Stimulated activated CD8-positive, alpha-beta memory T cell treated with anti-CD3 and anti-CD28 coated beads, Interleukin-2, amount 100 ng/mL, for 1 hour (primary cell): ENCODE measurements around the gene KCND3.

Experiments
- DNase-seq, 2 donors: peaks; one replicate each; pipeline ENCODE4 v3.0.0-alpha.2; 2020; ENCODE audit warnings: low read depth in 2 of 2

The KCND3 gene

DNA sequence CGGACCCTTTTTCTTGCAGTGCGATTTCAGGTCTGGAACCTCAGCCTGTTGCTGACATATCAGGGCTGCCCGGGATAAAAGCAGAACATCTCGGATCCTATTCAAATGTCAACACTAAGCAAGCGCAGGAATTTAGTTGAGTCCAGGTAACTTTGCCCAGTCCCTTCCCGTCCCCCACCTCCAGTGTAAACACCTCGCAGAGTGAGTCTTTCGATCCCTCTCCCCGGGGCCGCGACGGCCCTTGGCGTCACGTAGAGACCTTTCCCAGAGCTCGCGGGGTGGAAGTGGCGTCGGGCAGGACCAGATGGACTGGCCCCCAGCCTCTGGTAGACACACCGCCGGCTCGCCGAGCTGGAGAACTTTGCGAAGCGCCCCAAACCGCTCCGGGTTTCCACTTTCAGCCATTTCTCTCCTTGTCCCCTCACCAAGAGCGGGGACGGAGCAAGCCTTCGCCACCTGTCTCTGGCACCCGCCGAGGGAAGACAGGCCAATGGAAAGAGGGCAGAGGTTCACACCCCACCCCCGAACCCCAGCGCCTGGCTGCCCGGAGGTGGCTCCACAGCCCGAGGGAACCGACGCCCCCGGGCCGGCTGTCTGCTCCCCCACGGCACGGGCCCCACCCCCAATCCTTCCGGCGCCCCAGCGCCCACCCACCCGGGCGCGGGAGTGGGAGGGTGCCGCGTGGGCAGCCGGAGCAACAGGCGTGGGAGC is 570 bp downstream of the KCND3 start:
- no peak for DNase-seq

DNA sequence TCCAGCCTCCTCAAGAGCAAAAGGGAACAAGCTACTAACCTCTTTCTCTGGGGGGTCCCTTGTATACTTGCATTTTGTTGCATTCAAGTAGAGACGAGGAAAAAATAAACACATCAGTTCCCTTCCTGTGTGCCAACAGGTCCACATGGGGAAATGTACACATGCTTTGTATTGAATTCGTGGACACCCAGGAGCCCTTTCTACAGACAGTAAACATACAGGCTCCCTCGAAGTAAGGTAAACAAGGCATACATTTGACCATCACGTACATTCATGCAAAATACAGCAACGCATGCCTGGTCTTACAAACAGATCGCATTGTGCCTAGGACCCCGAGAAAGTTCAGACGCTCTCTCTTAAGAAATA is 1.1 kb downstream of the KCND3 start:
- no peak for DNase-seq

DNA sequence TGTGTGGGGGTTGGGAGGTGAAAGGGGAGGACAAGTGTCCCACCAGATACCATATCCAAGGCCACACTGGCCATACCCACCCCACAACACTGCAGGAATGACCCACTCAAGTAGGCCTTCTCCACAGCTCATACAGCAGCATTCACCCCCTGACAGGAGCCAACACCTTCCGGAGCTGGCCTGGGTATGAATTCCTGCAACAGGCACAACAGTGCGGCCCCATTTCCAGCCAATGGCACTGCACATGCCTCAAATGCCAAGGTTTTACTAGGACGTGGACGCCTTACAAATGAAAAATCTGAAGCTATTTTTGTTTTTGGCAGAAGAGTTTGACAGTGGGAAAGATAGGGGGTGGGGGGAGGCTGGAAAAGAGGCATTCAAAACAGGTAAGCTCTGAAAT is 2.0 kb downstream of the KCND3 start:
- DNase-seq: no peak

DNA sequence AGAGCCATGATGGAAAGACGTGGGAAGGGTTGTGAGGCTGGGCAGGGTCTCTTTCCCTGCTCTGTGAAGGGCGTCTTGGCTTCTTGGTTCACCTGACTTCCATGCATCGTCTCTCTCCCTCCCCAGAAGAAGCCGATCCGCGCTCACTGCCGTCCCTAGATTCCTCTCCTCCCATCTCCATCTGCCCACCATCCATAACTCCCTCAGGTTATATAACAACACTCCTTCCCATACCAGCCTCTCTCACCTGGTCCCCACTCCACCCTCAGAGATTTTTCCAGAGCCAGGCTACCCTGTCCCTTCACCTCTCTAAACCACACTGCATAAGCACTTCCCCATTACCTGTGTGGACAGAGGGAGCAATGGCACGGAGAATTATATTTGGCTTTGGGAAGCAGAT is 6.0 kb downstream of the KCND3 start:
- DNase-seq: no peak

DNA sequence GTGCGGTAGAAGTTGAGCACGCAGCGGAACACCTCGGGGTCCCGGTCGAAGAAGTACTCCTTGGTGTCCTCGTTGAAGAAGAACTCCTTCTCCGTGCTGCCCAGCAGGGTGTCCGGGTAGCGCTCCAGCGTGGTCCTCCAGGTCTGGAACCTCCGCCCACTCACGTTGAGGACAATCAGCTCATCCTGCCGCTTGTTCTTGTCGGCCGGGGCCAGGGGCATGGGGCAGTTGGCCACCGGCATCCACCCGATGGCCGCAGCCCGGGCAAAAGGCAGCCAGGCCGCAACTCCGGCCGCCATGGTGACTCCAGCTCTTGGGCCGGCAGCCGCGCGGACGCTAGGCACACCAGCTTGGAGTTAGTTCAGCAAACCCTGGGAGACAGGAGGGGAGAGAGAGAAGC is 7.0 kb downstream of the KCND3 start:
- no peak for DNase-seq

DNA sequence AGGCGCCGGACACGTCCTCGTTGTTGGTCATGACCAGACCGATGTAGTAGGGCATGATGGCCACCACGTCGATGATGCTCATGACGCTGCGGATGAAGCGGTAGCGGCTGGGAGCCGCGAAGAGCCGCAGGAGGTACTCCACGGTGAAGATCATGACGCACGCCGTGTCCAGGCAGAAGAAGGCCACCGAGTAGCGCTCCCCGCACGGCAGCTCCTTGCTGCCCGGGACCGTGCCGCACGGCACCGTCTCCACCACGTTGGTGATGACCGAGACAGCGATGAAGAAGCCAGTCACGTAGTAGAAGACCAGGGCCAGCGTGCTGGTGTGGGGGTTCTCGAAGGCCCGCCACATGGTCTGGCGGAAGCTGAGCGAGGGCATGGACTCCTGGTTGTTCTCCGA is 7.6 kb downstream of the KCND3 start:
- no peak for DNase-seq

DNA sequence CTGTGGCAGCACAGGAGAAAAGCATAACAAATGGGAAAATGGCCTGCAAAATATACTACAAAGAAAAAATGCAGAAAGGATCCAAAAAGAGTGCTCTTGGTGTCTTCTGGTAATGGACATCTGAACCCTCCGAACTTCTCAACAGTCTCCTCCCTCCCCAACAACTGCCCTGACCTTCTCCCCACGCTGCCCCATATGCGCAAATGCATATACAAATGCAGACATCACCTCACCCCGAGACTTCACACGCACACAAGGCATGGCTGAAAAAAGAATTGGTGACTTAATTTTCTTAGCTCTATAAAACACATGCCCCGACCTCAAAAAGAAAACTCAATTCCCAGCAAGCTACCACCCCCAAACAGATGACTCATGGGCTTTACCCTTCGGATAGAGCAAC is 8.4 kb downstream of the KCND3 start:
- DNase-seq: no peak

DNA sequence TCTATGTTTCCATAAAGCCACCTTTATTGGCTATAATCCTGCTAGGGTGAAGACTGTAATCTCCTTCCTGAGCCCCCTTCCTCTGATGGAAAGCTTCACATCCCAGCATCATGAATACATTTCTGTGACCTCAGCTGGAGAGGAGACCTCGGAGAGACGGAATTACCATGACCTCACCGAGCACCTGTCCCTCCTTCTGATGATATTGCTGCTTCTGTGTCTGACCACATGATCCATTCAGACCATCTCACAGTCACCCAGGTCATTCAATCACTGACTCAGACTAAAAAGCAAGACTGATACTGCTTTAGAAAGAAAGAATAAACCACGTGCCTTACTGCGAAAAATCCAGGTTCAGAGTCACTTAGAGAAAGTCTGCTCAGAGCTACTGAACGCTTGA is 8.8 kb downstream of the KCND3 start:
- DNase-seq: no peak

DNA sequence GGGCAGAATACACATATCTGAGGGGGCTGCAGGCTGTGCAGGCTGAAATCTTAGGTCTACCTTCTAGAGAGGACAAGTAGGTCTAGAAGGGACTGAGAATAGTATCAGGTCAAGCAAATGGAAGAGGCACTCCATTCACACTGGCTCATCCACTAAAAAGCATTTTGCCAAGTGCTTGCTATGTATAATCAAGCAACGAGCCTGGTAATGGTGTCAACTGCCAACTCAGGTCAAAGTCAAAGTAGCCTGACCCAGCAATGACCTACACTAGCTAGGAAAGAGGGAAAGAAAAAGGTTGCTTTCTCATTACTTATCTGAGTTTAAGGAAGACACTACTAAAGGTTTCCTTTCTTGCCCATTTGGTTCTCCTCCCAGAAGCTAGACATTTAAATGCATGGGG is 10.8 kb downstream of the KCND3 start:
- DNase-seq: no peak

DNA sequence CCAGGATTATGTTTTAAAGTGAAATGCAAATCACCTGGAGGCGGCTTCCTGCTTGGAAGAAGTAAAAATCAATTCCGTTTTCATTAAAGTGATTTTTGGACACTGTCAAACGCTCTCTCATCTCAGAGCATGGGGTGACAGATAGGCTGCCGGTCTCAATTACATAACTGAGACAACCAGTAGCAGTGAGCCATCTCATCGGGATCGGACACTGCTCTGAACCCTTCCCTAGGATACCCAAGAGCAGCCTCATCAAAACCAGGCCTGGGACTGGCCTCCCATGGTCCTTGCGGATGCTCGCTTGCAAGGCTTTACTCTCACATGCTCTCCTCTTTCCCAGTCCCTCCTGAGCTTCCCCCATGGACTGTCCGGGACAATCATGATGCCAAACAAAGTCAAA is 12.1 kb downstream of the KCND3 start:
- DNase-seq: no peak

DNA sequence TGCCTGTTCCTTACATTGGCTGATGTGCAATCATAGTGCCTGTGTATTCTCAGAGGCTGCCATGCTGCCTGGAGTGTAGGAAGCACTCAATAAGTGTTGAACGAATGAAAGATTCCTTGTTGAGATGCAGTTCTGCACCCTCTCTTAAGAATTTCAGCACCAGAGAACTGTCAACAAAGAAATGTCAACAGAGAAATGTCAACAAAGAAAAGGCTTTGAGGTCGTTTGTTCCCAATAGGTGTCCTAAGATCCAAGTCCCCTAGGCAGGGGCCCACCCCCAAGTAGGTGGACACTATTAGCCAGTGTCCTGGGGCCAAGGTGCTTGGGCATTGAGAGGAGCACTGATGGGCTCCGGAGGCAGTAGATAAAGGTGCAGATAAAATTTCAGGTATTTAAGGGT is 12.6 kb downstream of the KCND3 start:
- no peak for DNase-seq

DNA sequence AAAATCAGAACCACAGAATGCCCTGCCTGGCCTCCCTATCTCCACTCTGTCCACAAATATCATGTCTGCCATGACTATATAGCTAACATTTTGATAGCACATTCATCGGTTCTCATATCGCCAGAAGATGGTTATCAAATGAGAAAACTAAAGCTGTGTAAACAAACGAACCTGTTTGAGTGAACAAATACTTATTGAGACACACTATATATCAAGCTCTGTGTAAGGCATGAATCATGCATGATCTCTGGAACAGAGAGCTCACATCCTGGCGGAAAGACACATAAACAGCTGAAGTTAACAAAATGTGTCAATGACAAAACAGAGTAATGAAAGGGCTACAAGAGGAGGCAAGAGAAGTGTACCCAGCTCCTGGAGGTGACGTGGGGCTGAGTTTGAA is 13.1 kb downstream of the KCND3 start:
- no peak for DNase-seq

DNA sequence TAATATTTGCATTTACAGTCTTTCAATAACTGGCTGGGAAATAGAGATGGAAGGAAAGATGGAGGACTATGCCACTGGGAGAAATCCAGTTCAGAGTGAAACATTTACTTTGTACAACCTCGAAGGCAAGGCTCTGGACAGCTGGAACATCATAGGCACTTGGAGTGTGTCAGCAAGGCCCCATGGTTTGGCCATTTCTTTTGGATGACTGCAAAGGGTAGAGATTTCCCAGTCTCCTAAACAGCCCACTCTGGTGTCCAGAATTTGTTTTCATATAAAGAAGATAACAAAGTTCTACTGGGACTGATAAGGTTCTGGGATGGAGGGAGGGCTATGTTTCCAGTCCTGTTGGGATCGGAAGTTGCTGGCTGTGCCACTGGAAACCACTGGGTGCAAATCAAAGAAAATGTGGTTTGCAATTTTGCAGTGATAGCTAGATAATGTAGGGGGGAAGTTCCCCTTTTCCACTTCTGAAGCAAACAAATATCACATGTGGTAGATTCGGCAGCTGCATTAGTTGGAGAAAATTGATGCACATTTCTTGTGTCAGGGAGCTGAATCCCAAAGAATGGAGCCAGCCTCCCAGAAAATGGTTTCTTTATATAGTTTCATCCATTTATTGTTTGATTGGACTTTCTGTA is 16.2 kb downstream of the KCND3 start:
- no peak for DNase-seq

DNA sequence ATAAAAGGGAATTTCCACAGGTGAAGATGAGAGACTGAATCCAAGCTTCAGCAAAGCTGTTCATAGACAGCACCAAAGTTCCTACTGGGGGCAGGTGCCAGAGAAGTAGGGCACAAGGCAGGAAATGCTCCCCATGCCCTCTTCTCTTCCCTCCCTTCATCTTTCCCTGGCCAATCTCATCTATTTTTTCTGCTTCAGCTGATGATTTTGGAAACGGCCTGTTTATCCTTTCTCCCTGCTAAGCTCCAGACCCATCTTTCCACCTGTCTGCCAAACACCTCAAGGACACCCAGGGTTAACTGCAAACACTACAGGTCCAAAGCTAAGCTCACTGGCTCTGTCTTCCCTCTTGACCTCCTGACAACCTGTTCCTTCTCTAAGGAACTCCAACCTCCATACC is 18.1 kb downstream of the KCND3 start:
- DNase-seq: no peak

DNA sequence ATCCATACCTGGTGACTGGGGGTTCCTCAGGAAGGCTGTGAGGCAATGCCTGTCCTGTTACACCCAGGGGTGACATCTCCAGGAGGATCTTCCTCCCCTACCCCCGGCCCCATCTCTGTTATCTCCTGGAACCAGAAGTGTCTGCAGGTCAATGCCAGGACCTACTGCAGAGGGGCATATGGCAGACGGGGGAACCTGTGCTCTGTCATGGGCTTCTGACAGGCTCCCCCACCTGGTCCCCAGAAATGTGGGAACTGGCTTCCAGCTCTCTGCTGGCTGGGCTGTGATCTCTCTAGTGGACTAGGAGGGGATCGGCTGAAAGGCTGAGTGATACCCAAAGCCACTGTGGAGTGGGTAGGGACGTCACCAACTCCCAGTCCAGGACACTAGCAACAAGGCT is 21.0 kb downstream of the KCND3 start:
- no peak for DNase-seq

DNA sequence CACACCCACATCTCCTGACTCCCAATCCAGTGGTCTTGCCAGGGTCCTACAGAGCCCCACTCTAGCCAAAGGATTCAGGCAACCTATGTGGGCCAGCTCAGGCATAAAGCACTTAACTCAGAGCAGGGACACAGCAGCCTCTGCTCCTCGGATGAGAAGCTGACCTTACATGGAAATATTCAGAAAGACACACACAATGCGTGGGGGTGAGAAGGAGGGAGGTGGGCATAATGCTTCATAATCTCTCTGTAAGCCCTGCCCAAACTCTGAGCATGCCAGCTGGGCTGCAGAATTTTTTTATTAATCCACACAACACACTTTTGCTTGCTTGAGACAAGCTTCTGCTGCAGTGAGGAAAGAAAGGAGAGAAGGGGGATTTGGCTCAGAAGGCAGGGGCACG is 21.6 kb downstream of the KCND3 start:
- no peak for DNase-seq

DNA sequence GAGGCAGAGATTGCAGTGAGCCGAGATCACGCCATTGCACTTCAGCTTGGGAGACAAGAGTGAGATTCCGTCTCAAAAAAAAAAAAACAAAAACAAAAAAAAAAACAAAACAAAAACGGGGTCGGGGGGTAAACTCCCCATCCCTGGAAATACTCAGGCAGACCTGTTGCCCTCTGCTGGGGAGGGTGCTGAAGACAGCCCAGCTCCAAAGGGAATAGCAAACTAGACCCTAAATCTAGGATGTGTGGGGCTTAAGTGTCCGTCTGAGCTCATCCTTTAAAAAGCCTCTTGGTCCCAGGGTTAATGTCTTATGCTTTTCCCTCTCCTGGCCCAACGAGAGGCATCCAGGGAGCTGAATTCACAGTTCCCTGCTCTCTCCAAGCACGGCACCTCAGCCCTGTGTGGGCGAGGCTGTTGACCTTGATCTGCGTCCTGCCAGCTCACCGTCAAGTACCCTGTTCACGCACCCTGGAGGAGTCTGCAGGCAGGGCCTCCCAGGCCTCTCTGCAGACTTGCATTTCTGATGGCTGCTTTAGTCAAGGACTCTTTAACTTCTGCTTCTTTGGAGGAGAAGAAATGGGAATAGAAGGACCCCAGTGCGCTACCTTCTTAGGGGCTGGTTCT is 22.3 kb downstream of the KCND3 start:
- DNase-seq: no peak

DNA sequence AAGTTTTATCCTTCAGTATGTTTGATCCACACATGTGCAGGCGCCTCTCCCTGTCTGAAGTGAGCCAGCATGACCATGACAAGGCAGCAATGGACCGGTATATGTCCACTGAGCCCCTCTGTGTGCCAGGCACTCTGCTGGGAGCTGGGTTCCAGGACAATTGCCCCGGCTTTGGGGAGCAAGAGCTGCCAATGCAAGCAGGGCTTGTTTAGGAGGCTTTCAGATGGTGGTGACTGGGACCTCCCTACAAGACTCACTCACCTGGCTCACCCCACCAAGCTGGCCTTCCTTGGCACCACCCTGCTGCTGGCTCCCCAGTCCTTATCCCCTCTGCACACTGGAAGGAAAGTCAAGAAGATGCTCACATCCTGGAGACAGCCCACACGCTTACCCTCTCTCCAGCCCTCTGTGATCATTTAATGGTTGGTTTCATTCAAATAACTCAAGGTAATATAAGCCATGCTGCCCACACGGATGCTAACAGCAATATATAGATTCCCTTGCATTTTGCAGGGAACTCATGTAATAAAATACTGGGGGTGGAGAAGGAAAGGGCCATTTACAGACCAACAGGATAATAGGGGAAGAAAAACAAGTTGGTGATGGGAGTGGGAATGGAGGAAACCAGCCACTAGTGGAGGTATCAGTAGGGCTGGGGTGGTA is 23.6 kb downstream of the KCND3 start:
- no peak for DNase-seq

DNA sequence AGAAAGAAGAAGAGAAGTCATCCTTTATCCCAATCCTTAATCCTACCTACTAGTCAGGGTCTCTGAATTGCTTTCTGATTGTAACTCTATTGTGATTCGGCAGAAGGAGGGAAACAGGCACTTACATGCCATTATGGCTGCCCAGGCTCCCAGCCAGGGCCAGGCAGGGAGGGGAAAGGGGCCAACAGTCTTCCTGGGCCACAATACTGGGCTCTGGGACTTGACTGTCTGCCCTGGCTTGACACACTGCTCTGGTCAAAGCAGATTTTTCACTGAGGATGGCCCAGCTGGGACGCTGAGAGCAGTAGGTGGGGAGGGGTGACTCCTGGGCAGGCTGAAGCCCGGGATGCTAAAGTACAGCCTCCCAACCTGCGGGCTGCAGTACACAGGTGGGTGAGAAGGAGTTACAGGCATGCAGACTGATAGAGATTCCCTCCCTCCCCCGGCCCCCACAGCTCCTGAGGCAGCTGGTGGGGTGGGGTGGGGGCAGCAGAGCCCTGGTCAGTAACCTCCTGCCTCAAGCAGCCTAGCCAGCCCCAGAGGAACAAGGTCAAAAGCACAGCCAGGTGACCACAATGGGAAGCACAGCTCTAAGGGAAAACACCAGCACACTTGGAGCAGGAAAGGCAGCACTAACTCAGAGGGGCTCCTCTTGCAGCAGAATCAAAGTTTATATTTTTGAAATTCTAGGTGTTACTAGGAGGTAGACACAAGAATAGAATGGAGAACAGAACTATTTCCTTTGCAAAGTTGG is 25.3 kb downstream of the KCND3 start:
- no peak for DNase-seq

DNA sequence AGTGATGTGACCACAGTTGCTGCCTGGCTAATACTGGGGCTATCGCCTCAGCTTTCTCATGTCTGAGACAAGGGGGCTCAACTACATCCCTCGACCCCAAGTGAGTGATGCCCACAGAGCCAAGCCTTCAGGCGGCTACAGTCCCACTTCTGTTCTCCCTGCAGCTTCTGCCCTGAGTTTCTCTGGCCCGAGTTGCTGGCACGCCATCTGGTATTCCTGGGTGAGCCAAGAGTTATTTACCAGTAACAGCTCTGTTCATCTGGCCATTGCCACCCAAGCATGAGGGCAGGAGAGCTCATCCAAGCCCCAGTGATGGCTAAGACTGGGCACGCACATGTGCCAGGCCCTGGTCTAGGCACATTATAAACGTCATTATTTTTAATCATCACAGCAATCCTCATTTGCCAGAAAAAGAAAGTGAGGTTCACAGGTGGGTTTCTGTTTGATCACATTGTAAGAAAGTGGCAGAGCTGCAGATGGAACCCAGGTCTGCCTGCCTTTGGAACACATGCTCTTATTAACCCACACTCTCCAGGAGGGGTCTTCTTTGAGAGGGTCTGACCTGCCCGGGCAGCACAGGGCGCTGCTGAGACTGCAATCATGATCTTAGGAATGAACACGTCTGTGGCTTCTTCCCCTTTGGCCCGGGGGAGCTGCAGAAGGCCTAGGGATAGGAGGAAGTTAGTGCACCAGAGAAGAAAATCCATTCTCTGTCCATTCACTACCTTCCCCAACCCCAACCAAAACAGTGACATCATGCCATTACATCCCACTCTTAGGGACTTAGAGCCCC is 27.5 kb downstream of the KCND3 start:
- DNase-seq: no peak

DNA sequence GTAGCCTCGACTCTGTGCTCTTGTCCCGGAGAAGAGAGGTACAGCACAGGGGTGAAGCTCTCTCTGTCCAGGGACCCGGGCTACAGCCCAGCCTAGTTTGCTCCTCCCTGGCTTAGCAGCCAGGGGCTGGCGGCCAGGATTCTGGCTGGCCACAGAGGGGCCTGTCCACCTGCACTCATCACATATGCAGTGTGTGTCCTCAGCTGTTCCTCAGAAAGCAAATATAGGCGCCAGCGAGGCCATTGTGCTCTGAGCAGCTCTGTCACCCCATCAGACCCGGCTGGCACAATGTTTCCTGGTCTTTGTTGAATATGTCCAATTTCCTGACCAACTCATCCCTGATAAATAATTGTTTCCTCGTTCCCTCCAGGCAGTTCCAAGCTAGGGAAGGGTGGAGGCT is 28.5 kb downstream of the KCND3 start:
- DNase-seq: no peak

DNA sequence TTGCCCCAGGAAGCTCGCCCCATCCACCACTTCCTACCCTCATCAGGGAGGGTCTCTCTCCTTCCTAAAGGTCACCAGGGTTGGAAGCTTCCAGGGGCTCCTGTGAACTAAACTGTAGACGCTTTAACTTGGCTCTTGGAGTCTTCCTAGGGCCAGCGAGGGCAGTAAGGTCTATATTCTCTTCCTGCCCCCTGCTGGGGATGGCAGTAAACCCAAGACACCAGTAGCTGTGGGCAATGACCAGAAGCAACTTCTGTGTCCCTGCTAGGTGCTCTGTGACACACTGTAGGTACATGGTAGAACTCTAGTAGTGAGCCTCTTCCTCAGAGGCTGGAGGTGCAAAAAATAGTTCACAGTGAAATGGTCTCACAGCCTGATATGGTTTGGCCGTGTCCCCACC is 30.0 kb downstream of the KCND3 start:
- no peak for DNase-seq
